H9 (cell line): ENCODE results near the gene GSKIP. TPM values are rescaled to one million over a fixed set of nuclear protein-coding genes. Genes with fewer than 3 reads are reported as not detected.

Experiments
- DNase-seq: peaks from one replicate; pipeline ENCODE4 v3.0.0-alpha.2; 2017
- H2AFZ ChIP-seq: one replicate; pipeline ENCODE4 v1.6.1; 2013; ENCODE audit warnings: mild to moderate bottlenecking, low read length, control low read depth, moderate library complexity
- H2AK5ac ChIP-seq: 2 replicates; pipeline ENCODE4 v1.6.1; 2013; ENCODE audit warnings: low read length, control low read depth, mixed read lengths; ENCODE audit not compliant: insufficient read length
- H2BK120ac ChIP-seq: one replicate; pipeline ENCODE4 v1.6.1; 2013; ENCODE audit warnings: low read depth, mild to moderate bottlenecking, low read length, control low read depth, inconsistent platforms; ENCODE audit not compliant: poor library complexity, severe bottlenecking
- H2BK12ac ChIP-seq: 2 replicates; pipeline ENCODE4 v1.6.1; 2013; ENCODE audit warnings: low read length, control low read depth, mixed read lengths, low read depth; ENCODE audit not compliant: insufficient read length
- H2BK15ac ChIP-seq: 2 replicates; pipeline ENCODE4 v1.6.1; 2013; ENCODE audit warnings: low read depth, low read length, control low read depth
- H2BK20ac ChIP-seq: one replicate; pipeline ENCODE4 v1.6.1; 2013; ENCODE audit warnings: low read depth, mild to moderate bottlenecking, low read length, control low read depth, inconsistent platforms; ENCODE audit not compliant: poor library complexity, severe bottlenecking
- H2BK5ac ChIP-seq: 2 replicates; pipeline ENCODE4 v1.6.1; 2013; ENCODE audit warnings: low read length, control low read depth, mixed read lengths; ENCODE audit not compliant: insufficient read length
- H3K14ac ChIP-seq: 2 replicates; pipeline ENCODE4 v1.6.1; 2013; ENCODE audit warnings: low read length, control low read depth; ENCODE audit not compliant: insufficient read depth
- H3K18ac ChIP-seq: 2 replicates; pipeline ENCODE4 v1.6.1; 2013; ENCODE audit warnings: low read depth, mild to moderate bottlenecking, mixed read lengths, low read length, control low read depth; ENCODE audit not compliant: insufficient read length
- H3K23ac ChIP-seq: 2 replicates; pipeline ENCODE4 v1.6.1; 2013; ENCODE audit warnings: low read length, control low read depth, mixed read lengths, low read depth; ENCODE audit not compliant: insufficient read length
- H3K23me2 ChIP-seq: 2 replicates; pipeline ENCODE4 v1.6.1; 2013; ENCODE audit warnings: low read depth, mild to moderate bottlenecking, mixed read lengths, low read length, control low read depth; ENCODE audit not compliant: insufficient read length, poor library complexity, severe bottlenecking
- H3K27ac ChIP-seq: 2 replicates; pipeline ENCODE4 v1.5.1; 2013; ENCODE audit warnings: low read length, control low read depth, mixed read lengths, low read depth; ENCODE audit not compliant: insufficient read length
- H3K27me3 ChIP-seq: 2 replicates; pipeline ENCODE4 v1.6.1; 2013; ENCODE audit warnings: low read length, control low read depth, inconsistent platforms; ENCODE audit not compliant: insufficient read depth
- H3K4ac ChIP-seq: 2 replicates; pipeline ENCODE4 v1.6.1; 2013; ENCODE audit warnings: low read depth, mild to moderate bottlenecking, control low read depth, inconsistent platforms, low read length, moderate library complexity
- H3K4me1 ChIP-seq: 2 replicates; pipeline ENCODE4 v1.6.1; 2013; ENCODE audit warnings: low read length, control low read depth, inconsistent platforms; ENCODE audit not compliant: insufficient read depth
- H3K4me2 ChIP-seq: 2 replicates; pipeline ENCODE4 v1.6.1; 2013; ENCODE audit warnings: low read length, control low read depth, mixed read lengths; ENCODE audit not compliant: insufficient read length, insufficient read depth
- H3K56ac ChIP-seq: 2 replicates; pipeline ENCODE4 v1.6.1; 2013; ENCODE audit warnings: low read depth, mild to moderate bottlenecking, mixed read lengths, low read length, control low read depth; ENCODE audit not compliant: insufficient read length
- H3K79me1 ChIP-seq: 2 replicates; pipeline ENCODE4 v1.6.1; 2013; ENCODE audit warnings: low read depth, mild to moderate bottlenecking, moderate library complexity, low read length, control low read depth, inconsistent platforms; ENCODE audit not compliant: insufficient read depth, poor library complexity, severe bottlenecking
- H3K79me2 ChIP-seq: 2 replicates; pipeline ENCODE4 v1.6.1; 2013; ENCODE audit warnings: low read length, control low read depth, inconsistent platforms; ENCODE audit not compliant: insufficient read depth
- H3K9ac ChIP-seq: 2 replicates; pipeline ENCODE4 v1.6.1; 2013; ENCODE audit warnings: low read length, control low read depth, mixed read lengths; ENCODE audit not compliant: insufficient read length; ENCODE audit errors: extremely low read depth
- H3K9me3 ChIP-seq: one replicate; pipeline ENCODE4 v1.6.1; 2013; ENCODE audit warnings: low read depth, low read length, inconsistent platforms; ENCODE audit not compliant: control insufficient read depth
- H3T11ph ChIP-seq: one replicate; pipeline ENCODE4 v1.6.1; 2013; ENCODE audit warnings: mild to moderate bottlenecking, low read length, control low read depth, inconsistent platforms
- H4K20me1 ChIP-seq: one replicate; pipeline ENCODE4 v1.6.1; 2013; ENCODE audit not compliant: control insufficient read depth, insufficient read length, insufficient read depth
- H4K5ac ChIP-seq: 2 replicates; pipeline ENCODE4 v1.6.1; 2013; ENCODE audit warnings: low read depth, mild to moderate bottlenecking, mixed read lengths, low read length, control low read depth; ENCODE audit not compliant: insufficient read length
- H4K8ac ChIP-seq: replicated peaks from 2 replicates; pipeline ENCODE4 v1.6.1; 2013; ENCODE audit warnings: low read length, control low read depth, mixed read lengths, low read depth; ENCODE audit not compliant: insufficient read length
- H4K91ac ChIP-seq: 2 replicates; pipeline ENCODE4 v1.6.1; 2013; ENCODE audit warnings: low read depth, mild to moderate bottlenecking, moderate library complexity, mixed read lengths, low read length, control low read depth; ENCODE audit not compliant: insufficient read length
- H3K27ac Mint-ChIP-seq, 3 experiments: 2 replicates in 2 of 3; 3 replicates in 1 of 3; pipeline ENCODE4 v1.8.0; 2020 to 2021; ENCODE audit warnings: mixed read lengths in 3 of 3, mild to moderate bottlenecking in 1 of 3, moderate library complexity in 1 of 3
- H3K27me3 Mint-ChIP-seq: 2 replicates; pipeline ENCODE4 v1.8.0; 2021; ENCODE audit warnings: low read depth, mild to moderate bottlenecking, moderate library complexity, mixed read lengths
- H3K36me3 Mint-ChIP-seq, 3 experiments: 2 replicates in 2 of 3; 3 replicates in 1 of 3; pipeline ENCODE4 v1.8.0; 2020 to 2021; ENCODE audit warnings: low read depth in 3 of 3, mixed read lengths in 3 of 3; ENCODE audit not compliant: insufficient read depth in 1 of 3
- H3K4me1 Mint-ChIP-seq, 2 experiments: 2 replicates each; pipeline ENCODE4 v1.8.0; 2020; ENCODE audit warnings: mixed read lengths in 2 of 2
- H3K4me3 Mint-ChIP-seq, 2 experiments: 2 replicates in 1 of 2; 3 replicates in 1 of 2; pipeline ENCODE4 v1.8.0; 2020 to 2021; ENCODE audit warnings: mild to moderate bottlenecking in 2 of 2, mixed read lengths in 2 of 2, moderate library complexity in 1 of 2
- H3K9me3 Mint-ChIP-seq, 2 experiments: 2 replicates in 1 of 2; 3 replicates in 1 of 2; pipeline ENCODE4 v1.8.0; 2020; ENCODE audit warnings: mild to moderate bottlenecking in 2 of 2, mixed read lengths in 2 of 2, moderate library complexity in 1 of 2
- CTCF ChIP-seq: fragments of 200-600 bp; sonication (generic); conservative IDR thresholded peaks from 3 replicates; pipeline ENCODE4 v1.8.0; 2021; ENCODE audit warnings: antibody characterized with exemption, mild to moderate bottlenecking
- WGBS: extraction: QIAGEN DNeasy Blood & Tissue Kit; methylation state at CpG from one replicate; pipeline ENCODE4 v1.1.7; 2013; ENCODE audit warnings: missing lambda C conversion rate, low lambda C conversion rate, mixed read lengths; ENCODE audit not compliant: insufficient read length; ENCODE audit errors: extremely low coverage; 5-methylcytosine and 5-hydroxymethylcytosine counted together
- total RNA-seq: library from RNA; stranded (reverse); gene quantifications from 2 replicates; pipeline ENCODE4 v1.2.1, GENCODE V29; 2021

The GSKIP gene
- total RNA-seq, 1 experiment from 2014 or later: 28.6 TPM

DNA sequence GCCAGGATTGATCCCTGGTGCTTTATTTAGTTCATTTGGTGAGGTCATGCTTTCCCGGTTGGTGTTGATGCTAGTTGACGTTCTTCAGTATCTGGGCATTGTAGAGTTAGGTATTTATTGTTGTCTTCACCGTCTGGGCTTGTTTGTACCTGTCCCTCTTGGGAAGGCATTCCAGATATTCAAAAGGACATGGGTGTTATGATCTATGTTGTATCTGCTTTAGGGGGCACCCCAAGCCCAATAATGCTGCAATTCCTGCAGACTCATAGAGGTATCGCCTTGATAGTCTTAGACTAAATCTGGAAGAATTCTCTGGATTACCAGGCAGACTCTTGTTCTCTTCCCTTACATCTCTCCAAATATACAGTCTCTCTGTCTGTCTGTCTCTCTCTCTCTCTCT is 70.7 kb downstream of the GSKIP start:
- H3K27me3 Mint-ChIP-seq: no peaks in the 10 kb centered on the region; the same call in 1 of the 2 replicates
- no peak overlapping the region for H2BK20ac ChIP-seq
- no peak overlapping the region for H3K23ac ChIP-seq
- no peak for DNase-seq
- no peaks in the 10 kb centered on the region for H3K27me3 ChIP-seq
- H3K18ac ChIP-seq: no peak overlapping the region
- no peaks in the 10 kb centered on the region for H4K20me1 ChIP-seq
- H3K79me1 ChIP-seq: no peaks in the 10 kb centered on the region
- no peak overlapping the region for H2BK120ac ChIP-seq
- no peak overlapping the region for H3K27ac ChIP-seq
- no peak overlapping the region for H2AK5ac ChIP-seq
- no peak overlapping the region for H3K27ac Mint-ChIP-seq
- no peak overlapping the region for H3K4me2 ChIP-seq
- H4K91ac ChIP-seq: no peak overlapping the region
- no peak overlapping the region for H3T11ph ChIP-seq
- no peaks in the 10 kb centered on the region for H3K9me3 ChIP-seq
- no peak overlapping the region for H4K8ac ChIP-seq
- no peak overlapping the region for H2BK15ac ChIP-seq
- H3K23me2 ChIP-seq: no peaks in the 10 kb centered on the region
- H2AFZ ChIP-seq: no peak overlapping the region
- no peaks in the 10 kb centered on the region for H3K79me2 ChIP-seq
- no peaks in the 10 kb centered on the region; a peak in 1 of 5 replicates for H3K9me3 Mint-ChIP-seq
- no peak overlapping the region for H4K5ac ChIP-seq
- H3K4ac ChIP-seq: no peak overlapping the region
- no peak overlapping the region for H3K14ac ChIP-seq
- no CpG with 5 or more reads among the region's 4 CpGs for WGBS
- H2BK5ac ChIP-seq: no peak overlapping the region
- no peaks in the 10 kb centered on the region for H3K4me1 ChIP-seq
- no peak overlapping the region for H3K56ac ChIP-seq
- H3K36me3 Mint-ChIP-seq: no peaks in the 10 kb centered on the region; a peak in 1 of 7 replicates
- TF ChIP-seq CTCF: no peak
- no peak overlapping the region for H3K4me3 Mint-ChIP-seq
- H3K4me1 Mint-ChIP-seq: no peaks in the 10 kb centered on the region
- no peak overlapping the region for H3K9ac ChIP-seq
- H2BK12ac ChIP-seq: no peak overlapping the region

Other genes starting within 250 kb of the GSKIP start
- 0.13 and 0.15 TPM in 2 replicates for gene BDKRB2, start 158.7 kb upstream of the GSKIP start, total RNA-seq
- not detected in 2 replicates for gene BDKRB1, start 107.3 kb upstream of the GSKIP start, total RNA-seq
- 10.9 and 12.6 TPM in 2 replicates for gene ATG2B, start 185 bp upstream of the GSKIP start, total RNA-seq
- gene AK7, start 28.6 kb downstream of the GSKIP start, total RNA-seq: 2.3 and 2.5 TPM in 2 replicates
- gene PAPOLA, start 138.9 kb downstream of the GSKIP start, total RNA-seq: 184 and 188 TPM in 2 replicates